Ovary (tissue), 9 donors: Measurements from ENCODE around the gene PRDX6. TPM values are rescaled to one million over a fixed set of nuclear protein-coding genes. Genes with fewer than 3 reads are reported as not detected.
"Not testable (repeated sequence)": the region's sequence is repeated elsewhere in the genome, so short reads cannot be mapped to it uniquely, and the experiment has no call there.

Experiments used
- DNase-seq, 5 donors: peaks; one replicate each; pipeline ENCODE4 v3.0.0-alpha.2; 2019 to 2020
- H3K27ac ChIP-seq, 2 donors: fragments of 200-600 bp; one replicate each; pipeline versions ENCODE4 v1.5.1 to v1.8.0; 2019 to 2022
- H3K27me3 ChIP-seq: fragments of 200-600 bp; one replicate; pipeline ENCODE4 v1.8.0; 2022
- H3K36me3 ChIP-seq: fragments of 200-600 bp; sonication (generic); one replicate; pipeline ENCODE4 v1.5.1; 2019
- H3K4me1 ChIP-seq: one replicate; pipeline ENCODE4 v1.8.1; 2013; ENCODE audit warnings: mild to moderate bottlenecking, moderate library complexity; ENCODE audit not compliant: insufficient read depth
- H3K4me3 ChIP-seq: fragments of 200-600 bp; sonication (generic); one replicate; pipeline ENCODE4 v1.5.1; 2017
- H3K9me3 ChIP-seq, 2 donors: fragments of 200-600 bp in 1 of 2; sonication (generic) in 1 of 2; one replicate each; pipeline versions ENCODE4 v1.5.1 to v1.8.1; 2013 to 2019; ENCODE audit warnings: mild to moderate bottlenecking in 1 of 2, moderate library complexity in 1 of 2
- EP300 ChIP-seq: sonication (generic); formaldehyde crosslinking; IDR thresholded peaks from one replicate; pipeline ENCODE4 v1.6.1; 2017; ENCODE audit warnings: antibody characterized with exemption
- POLR2A ChIP-seq: fragments of 450-650 bp; IDR thresholded peaks from one replicate; pipeline ENCODE4 v1.6.1; 2017; ENCODE audit warnings: antibody characterized with exemption, mild to moderate bottlenecking, moderate library complexity
- WGBS, 3 donors: extraction: QIAGEN DNeasy Blood & Tissue Kit in 1 of 3; methylation state at CpG; one replicate each; pipeline versions ENCODE4 v1.1.5 to v1.1.7; 2013 to 2017; 5-methylcytosine and 5-hydroxymethylcytosine counted together
- intact Hi-C, 4 donors: fragments of 100-400 bp; cut with DNase I; formaldehyde crosslinking; loops; one replicate each; pipeline versions ENCODE4 v1.11.0 to v1.15.1; 2022 to 2023
- polyA plus RNA-seq, 2 donors: library from polyadenylated mRNA; stranded (reverse); fragments of 200-250 nt in 1 of 2; fragments of 350-450 nt in 1 of 2; fragmentation: Illumina TruSeq in 1 of 2; extraction: RNeasy Lipid Tissue Mini Kit (QIAGEN cat#74804) in 1 of 2; gene quantifications; one replicate each; pipeline ENCODE4 v1.2.3, GENCODE V29; 2013 to 2014
- total RNA-seq, 7 donors: library from RNA; depleted of rRNA in 2 of 7; stranded (reverse); fragments of >200 nt in 2 of 7; fragmentation: NEBNext Ultra II Directional in 3 of 7; extraction: Animal tissue kit (Norgen Biotek cat#: 25700) in 3 of 7; gene quantifications; one replicate each; pipeline versions ENCODE4 v1.1.0 to v1.2.4, GENCODE V29; 2016 to 2023
- TF ChIP-seq, protein P1 (sequence below), 3 donors: fragments of 450-650 bp in 2 of 3; fragments of 200-600 bp in 1 of 3; IDR thresholded peaks; one replicate each; pipeline versions ENCODE4 v1.5.1 to v1.8.0; 2016 to 2022; ENCODE audit warnings: antibody characterized with exemption in 3 of 3, mild to moderate bottlenecking in 1 of 3
- donor health status: DM: no; HTN: no; CAD: no; lungs with moderate emphysema.
- donor health status: DM: no; HTN: no; CAD: no.
- donor health status: Bipolar disorder and iron deficiency.
- donor health status: DM: yes; HTN: yes; CAD: no.
- donor health status: DM: no; HTN: no; CAD: no.
- donor health status: DM: yes; HTN: yes; CAD: no.

The PRDX6 gene
- total and polyA plus RNA-seq, 9 donors: 111 to 278 (median 198) TPM

GRCh38 chr1:173454966-173455524 lies 22.1 kb upstream of the PRDX6 start:
- intact Hi-C loops: no loop called here
- TF ChIP-seq EP300 (no peak), POLR2A (no peak)
- TF ChIP-seq, protein P1, sequence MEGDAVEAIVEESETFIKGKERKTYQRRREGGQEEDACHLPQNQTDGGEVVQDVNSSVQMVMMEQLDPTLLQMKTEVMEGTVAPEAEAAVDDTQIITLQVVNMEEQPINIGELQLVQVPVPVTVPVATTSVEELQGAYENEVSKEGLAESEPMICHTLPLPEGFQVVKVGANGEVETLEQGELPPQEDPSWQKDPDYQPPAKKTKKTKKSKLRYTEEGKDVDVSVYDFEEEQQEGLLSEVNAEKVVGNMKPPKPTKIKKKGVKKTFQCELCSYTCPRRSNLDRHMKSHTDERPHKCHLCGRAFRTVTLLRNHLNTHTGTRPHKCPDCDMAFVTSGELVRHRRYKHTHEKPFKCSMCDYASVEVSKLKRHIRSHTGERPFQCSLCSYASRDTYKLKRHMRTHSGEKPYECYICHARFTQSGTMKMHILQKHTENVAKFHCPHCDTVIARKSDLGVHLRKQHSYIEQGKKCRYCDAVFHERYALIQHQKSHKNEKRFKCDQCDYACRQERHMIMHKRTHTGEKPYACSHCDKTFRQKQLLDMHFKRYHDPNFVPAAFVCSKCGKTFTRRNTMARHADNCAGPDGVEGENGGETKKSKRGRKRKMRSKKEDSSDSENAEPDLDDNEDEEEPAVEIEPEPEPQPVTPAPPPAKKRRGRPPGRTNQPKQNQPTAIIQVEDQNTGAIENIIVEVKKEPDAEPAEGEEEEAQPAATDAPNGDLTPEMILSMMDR (IDR thresholded peaks at IDR 0.05): no peak

GRCh38 chr1:173459885-173460284 lies 17.2 kb upstream of the PRDX6 start:
- Histone ChIP-seq H3K27ac (no peak overlapping the region), H3K4me3 (no peak overlapping the region), H3K27me3 (no peaks in the 10 kb centered on the region), H3K4me1 (no peaks in the 10 kb centered on the region), H3K9me3 (no peaks in the 10 kb centered on the region), H3K36me3 (no peaks in the 10 kb centered on the region)
- intact Hi-C loops: no loop called here
- DNase-seq: no peak
- TF ChIP-seq, protein P1 (IDR thresholded peaks at IDR 0.05): no peak
- TF ChIP-seq EP300: no peak
- TF ChIP-seq POLR2A: no peak
- 89 to 93% (median 93%) methylated on average over 4 of the region's 4 CpGs for WGBS, 3 donors

More at GRCh38 chr1:173454966-173455524, 22.1 kb upstream of the PRDX6 start:
- DNase-seq: no peak
- H3K4me3 ChIP-seq: no peak overlapping the region
- H3K9me3 ChIP-seq: no peaks in the 10 kb centered on the region
- H3K4me1 ChIP-seq: no peaks in the 10 kb centered on the region
- H3K27me3 ChIP-seq: no peaks in the 10 kb centered on the region
- no peak overlapping the region for H3K27ac ChIP-seq
- WGBS, 3 donors: 74 to 97% (median 95%) methylated on average over 4 of the region's 4 CpGs
- no peaks in the 10 kb centered on the region for H3K36me3 ChIP-seq

DNA sequence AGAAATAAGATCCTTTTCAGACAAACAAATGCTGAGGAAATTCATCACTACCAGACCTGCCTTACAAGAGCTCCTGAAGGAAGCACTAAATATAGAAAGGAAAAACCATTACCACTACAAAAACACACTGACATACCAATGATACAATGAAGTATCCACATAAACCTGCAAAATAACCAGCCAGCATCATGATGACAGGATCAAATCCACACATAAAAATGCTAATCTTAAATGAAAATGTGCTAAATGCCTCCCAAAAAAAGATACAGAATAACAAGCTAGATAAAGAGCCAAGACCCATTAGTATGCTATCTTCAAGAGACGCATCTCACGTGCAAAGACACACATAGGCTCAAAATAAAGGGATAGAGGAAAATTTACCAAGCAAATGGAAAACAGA lies 14.5 kb upstream of the PRDX6 start:
- intact Hi-C loops, H3K27me3 ChIP-seq, H3K9me3 ChIP-seq, H3K36me3 ChIP-seq, H3K4me3 ChIP-seq, H3K4me1 ChIP-seq, DNase-seq, H3K27ac ChIP-seq: not testable (repeated sequence)
- WGBS, 3 donors: 89 to 95% (median 95%) methylated on average over 2 of the region's 2 CpGs

DNA sequence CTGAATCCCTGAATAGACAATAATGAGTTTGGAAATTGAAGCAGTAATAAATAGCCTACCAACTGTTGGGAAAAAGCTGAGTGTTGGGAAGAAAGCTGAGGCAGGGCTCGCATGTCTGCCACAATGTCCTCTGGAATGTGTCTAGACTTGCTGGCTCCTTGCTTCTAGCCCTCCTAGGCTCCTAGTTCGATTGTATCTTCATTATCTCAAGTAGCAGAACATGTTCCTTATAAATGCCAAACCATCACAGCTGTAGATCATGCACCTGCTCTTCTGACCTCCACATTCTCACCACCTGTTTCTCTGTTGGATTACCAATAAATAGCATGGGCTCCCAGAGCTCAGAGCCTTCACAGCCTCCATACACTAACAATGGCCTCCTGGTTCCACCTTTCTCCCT lies 12.9 kb upstream of the PRDX6 start:
- H3K36me3 ChIP-seq, H3K27me3 ChIP-seq, DNase-seq, H3K9me3 ChIP-seq, H3K4me1 ChIP-seq, H3K4me3 ChIP-seq, H3K27ac ChIP-seq, intact Hi-C loops: not testable (repeated sequence)
- WGBS, 3 donors: 82 to 89% (median 87%) methylated on average over 2 of the region's 2 CpGs

DNA sequence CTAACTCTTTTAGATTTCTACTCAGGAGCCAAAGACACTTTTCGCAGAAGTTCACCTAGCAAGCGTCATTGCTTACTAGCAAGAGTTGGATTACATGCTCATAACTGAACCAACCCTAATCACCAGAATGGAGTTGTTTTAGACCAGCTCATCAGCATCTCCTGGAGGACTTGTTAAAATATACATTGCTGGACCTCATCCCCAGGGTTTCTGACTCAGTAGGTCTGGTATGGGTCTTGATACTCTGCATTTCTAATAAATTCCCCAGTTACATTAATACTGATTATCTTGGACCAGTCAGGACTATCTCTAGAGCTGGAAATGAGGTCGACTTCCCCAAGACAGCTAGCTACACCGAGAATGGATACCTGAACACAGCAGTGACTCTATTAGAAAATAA lies 9.7 kb upstream of the PRDX6 start:
- no peaks in the 10 kb centered on the region for H3K4me1 ChIP-seq
- no peak overlapping the region for H3K4me3 ChIP-seq
- TF ChIP-seq EP300 (no peak), POLR2A (no peak)
- TF ChIP-seq, protein P1 (IDR thresholded peaks at IDR 0.05): no peak
- DNase-seq: no peak
- H3K36me3 ChIP-seq: no peaks in the 10 kb centered on the region
- H3K27ac ChIP-seq: no peak overlapping the region
- intact Hi-C loops: no loop called here
- 94 to 97% (median 96%) methylated on average over 4 of the region's 4 CpGs for WGBS, 3 donors
- no peaks in the 10 kb centered on the region for H3K27me3 ChIP-seq
- peaks cover 0 to 7% of the 10 kb centered on the region in 2 donors for H3K9me3 ChIP-seq
